HG03565 (cell line): Measurements from ENCODE around the gene EFCAB3.
"Not testable (repeated sequence)": the region's sequence is repeated elsewhere in the genome, so short reads cannot be mapped to it uniquely, and the experiment has no call there.

Experiments used
- ATAC-seq: cut with Tn5 transposase; IDR thresholded peaks from one replicate; pipeline ENCODE4 v1.9.1; 2021; ENCODE audit warnings: mild to moderate bottlenecking, moderate library complexity; ENCODE audit not compliant: unreplicated experiment

The EFCAB3 gene

DNA sequence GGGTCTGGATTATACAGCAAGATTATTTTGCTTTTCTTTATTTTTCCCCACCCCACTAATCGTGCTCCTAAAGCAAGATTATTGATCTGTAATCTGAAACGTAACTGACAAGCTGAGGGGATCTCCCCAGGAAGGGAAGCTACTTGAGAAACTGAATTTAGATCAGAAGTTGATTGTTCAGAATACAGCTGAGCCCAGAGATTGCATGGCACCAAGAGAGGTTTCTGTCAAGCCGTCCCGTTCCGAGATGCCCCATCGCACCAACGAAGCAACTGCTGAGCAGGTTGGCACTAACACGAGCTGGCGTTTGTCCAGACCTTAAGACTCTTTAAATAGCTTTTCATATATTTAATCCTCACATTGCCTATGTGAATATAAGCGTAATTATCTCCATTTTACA, 78.1 kb downstream of the EFCAB3 start:
- not testable (repeated sequence) for ATAC-seq

DNA sequence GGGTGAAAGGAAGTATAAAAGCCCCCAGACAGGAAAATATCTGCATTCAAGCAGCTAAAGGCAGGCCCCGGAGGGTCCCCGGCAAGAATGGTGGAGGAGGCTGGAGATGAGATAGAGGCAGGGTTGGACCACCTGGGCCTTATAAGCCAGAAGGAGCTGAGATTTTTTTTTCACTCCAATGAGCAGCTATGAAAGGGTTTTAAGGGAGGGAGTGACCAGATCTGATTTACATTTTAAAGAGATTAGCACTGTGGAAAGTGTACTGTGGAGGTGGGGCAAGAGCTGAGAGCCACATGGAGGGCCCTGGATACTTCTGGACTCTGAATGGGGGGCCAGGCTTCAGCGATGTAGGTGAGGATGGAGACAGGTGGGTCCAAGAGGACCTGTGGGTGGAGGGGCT, 84.1 kb downstream of the EFCAB3 start:
- not testable (repeated sequence) for ATAC-seq

DNA sequence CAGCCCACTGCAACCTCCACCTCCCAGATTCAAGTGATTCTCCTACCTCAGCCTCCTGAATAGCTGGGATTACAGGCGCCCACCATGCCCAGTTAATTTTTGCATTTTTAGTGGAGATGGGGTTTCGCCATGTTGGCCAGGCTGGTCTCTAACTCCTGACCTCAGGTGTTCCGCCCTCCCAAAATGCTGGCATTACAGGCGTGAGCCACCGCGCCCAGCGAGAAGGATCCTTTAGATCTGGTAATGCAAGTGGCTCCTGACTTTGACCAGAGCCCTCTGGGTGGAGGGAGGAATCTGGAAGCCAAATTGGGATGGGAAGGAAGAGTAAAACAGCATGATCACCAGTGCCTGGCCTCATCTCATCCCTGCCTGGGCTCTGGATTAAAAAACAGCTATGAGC, 84.9 kb downstream of the EFCAB3 start:
- ATAC-seq, result not testable (repeated sequence)
